Measurements from ENCODE around the gene ZFP1. TPM values are rescaled to one million over a fixed set of nuclear protein-coding genes. Genes with fewer than 3 reads are reported as not detected.
A peak's percentile ranks its signal among the peaks of the same experiment; 100 is the strongest.

ZFP1 gene
- total and polyA plus RNA-seq, 2 experiments from 2014 or later: 4.8 to 12.5 TPM

- H2AFZ ChIP-seq: no peak within 1 kb of the TSS
- peak within 1 kb of the TSS; percentile 29 for H3K27ac ChIP-seq (ENCODE audit: low read depth)
- H3K4me3 Mint-ChIP-seq: peak within 1 kb of the TSS; percentile 50
- peak within 1 kb of the TSS; percentile 85 for H3K27ac Mint-ChIP-seq
- no peaks in the 10 kb centered on the region for H3K27me3 ChIP-seq (ENCODE audit: insufficient read depth)
- peak within 1 kb of the TSS; percentile 73 for H3K4me2 ChIP-seq
- peaks cover 15% of the 10 kb centered on the region; the same call in 2 of the 3 replicates for H3K36me3 Mint-ChIP-seq (ENCODE audit: low read depth)
- H3K79me2 ChIP-seq (replicated peaks; ENCODE audit: insufficient read depth): no peaks in the 10 kb centered on the region
- peaks cover 46% of the 10 kb centered on the region for H3K4me1 Mint-ChIP-seq
- peaks cover 6% of the 10 kb centered on the region for H3K36me3 ChIP-seq (ENCODE audit: insufficient read depth)
- H3K9me3 Mint-ChIP-seq: peaks cover 27% of the 10 kb centered on the region
- peak within 1 kb of the TSS; percentile 45; the same call in 1 of the 2 replicates for H3K4me3 ChIP-seq
- DNase-seq (ENCODE audit: low spot score): peak; percentile 78
- no peaks in the 10 kb centered on the region for H4K20me1 ChIP-seq (replicated peaks; ENCODE audit: insufficient read depth)
- H3K4me1 ChIP-seq (ENCODE audit: insufficient read depth): peaks cover 42% of the 10 kb centered on the region
- H3F3A ChIP-seq (replicated peaks; ENCODE audit: low read depth): no peaks in the 10 kb centered on the region
- H3K27me3 Mint-ChIP-seq (ENCODE audit: insufficient read depth, low read depth, poor library complexity): peaks cover 16% of the 10 kb centered on the region
- TF ChIP-seq ZNF331 (CRISPR knock-in tag; IDR thresholded peaks at IDR 0.05; ENCODE audit: low read depth): no peak
- peak; percentile 69 for TF ChIP-seq POLR2AphosphoS5 (IDR thresholded peaks at IDR 0.05; ENCODE audit: low read depth)
- H3K9me2 ChIP-seq (ENCODE audit: insufficient read depth): no peaks in the 10 kb centered on the region
- ATAC-seq: peak; percentile 79
Measured at GRCh38 chr16:75116081-75116910, 32.0 kb upstream of the ZFP1 start, which contains the start of gene LDHD. LDHD (minus strand) TSS chr16:75116780; CDS start chr16:75116720, 60 bp downstream.

DNA sequence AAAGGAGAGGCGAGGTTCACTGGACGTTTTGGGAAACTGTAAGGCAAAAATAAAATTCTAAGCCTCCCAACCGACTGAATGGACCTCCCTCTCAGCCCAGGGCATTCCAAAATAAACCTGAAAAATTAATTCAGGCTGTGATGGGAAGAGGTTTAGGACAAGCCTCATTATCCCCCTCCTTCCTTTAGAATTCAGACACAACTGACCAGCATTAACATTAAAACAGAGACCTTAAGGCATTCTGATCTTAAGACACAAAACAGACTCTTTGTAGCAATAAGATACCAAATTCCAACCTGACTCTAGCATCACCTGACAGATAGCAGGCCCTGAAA, 31.4 kb upstream of the ZFP1 start:
- peaks cover 33% of the 10 kb centered on the region for H3K9me3 Mint-ChIP-seq
- peaks cover 13% of the 10 kb centered on the region for H3K27me3 Mint-ChIP-seq (ENCODE audit: insufficient read depth, low read depth, poor library complexity)
- Histone ChIP-seq H3K9me2 (ENCODE audit: insufficient read depth) (no peaks in the 10 kb centered on the region), H2AFZ (no peak overlapping the region), H3K4me2 (peak overlapping the region; percentile 73), H3K4me1 (ENCODE audit: insufficient read depth) (peaks cover 38% of the 10 kb centered on the region), H3K36me3 (ENCODE audit: insufficient read depth) (peaks cover 10% of the 10 kb centered on the region), H3K27ac (ENCODE audit: low read depth) (peak overlapping the region; percentile 29), H3F3A (replicated peaks; ENCODE audit: low read depth) (no peaks in the 10 kb centered on the region), H4K20me1 (replicated peaks; ENCODE audit: insufficient read depth) (no peaks in the 10 kb centered on the region), H3K27me3 (ENCODE audit: insufficient read depth) (no peaks in the 10 kb centered on the region), H3K4me3 (peak overlapping the region; percentile 45; the same call in 1 of the 2 replicates), H3K79me2 (replicated peaks; ENCODE audit: insufficient read depth) (no peaks in the 10 kb centered on the region)
- H3K4me3 Mint-ChIP-seq: peak overlapping the region; percentile 50; the same call in 2 of the 3 replicates
- H3K4me1 Mint-ChIP-seq: peaks cover 40% of the 10 kb centered on the region
- DNase-seq (ENCODE audit: low spot score): no peak
- peaks cover 19% of the 10 kb centered on the region; the same call in 2 of the 3 replicates for H3K36me3 Mint-ChIP-seq (ENCODE audit: low read depth)
- peak; percentile 4; the same call in 2 of the 3 replicates for ATAC-seq
- no peak for TF ChIP-seq CREB1 (CRISPR knock-in tag; IDR thresholded peaks at IDR 0.05; ENCODE audit: low read depth)
- no peak for TF ChIP-seq EZH2phosphoT487 (IDR thresholded peaks at IDR 0.05; ENCODE audit: unreplicated experiment)
- no peak for TF ChIP-seq ETS1 (IDR thresholded peaks at IDR 0.05)
- TF ChIP-seq, protein P1, sequence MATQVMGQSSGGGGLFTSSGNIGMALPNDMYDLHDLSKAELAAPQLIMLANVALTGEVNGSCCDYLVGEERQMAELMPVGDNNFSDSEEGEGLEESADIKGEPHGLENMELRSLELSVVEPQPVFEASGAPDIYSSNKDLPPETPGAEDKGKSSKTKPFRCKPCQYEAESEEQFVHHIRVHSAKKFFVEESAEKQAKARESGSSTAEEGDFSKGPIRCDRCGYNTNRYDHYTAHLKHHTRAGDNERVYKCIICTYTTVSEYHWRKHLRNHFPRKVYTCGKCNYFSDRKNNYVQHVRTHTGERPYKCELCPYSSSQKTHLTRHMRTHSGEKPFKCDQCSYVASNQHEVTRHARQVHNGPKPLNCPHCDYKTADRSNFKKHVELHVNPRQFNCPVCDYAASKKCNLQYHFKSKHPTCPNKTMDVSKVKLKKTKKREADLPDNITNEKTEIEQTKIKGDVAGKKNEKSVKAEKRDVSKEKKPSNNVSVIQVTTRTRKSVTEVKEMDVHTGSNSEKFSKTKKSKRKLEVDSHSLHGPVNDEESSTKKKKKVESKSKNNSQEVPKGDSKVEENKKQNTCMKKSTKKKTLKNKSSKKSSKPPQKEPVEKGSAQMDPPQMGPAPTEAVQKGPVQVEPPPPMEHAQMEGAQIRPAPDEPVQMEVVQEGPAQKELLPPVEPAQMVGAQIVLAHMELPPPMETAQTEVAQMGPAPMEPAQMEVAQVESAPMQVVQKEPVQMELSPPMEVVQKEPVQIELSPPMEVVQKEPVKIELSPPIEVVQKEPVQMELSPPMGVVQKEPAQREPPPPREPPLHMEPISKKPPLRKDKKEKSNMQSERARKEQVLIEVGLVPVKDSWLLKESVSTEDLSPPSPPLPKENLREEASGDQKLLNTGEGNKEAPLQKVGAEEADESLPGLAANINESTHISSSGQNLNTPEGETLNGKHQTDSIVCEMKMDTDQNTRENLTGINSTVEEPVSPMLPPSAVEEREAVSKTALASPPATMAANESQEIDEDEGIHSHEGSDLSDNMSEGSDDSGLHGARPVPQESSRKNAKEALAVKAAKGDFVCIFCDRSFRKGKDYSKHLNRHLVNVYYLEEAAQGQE (IDR thresholded peaks at IDR 0.05; ENCODE audit: unreplicated experiment): no peak
- TF ChIP-seq STAT1 (IDR thresholded peaks at IDR 0.05; ENCODE audit: unreplicated experiment): no peak
- TF ChIP-seq EZH2 (IDR thresholded peaks at IDR 0.05; ENCODE audit: low read depth, unreplicated experiment): no peak
- no peak for TF ChIP-seq POLR2AphosphoS5 (IDR thresholded peaks at IDR 0.05; ENCODE audit: low read depth)
- TF ChIP-seq ZNF114 (CRISPR knock-in tag; IDR thresholded peaks at IDR 0.05): no peak
- H3K27ac Mint-ChIP-seq: peak overlapping the region; percentile 60; the same call in 1 of the 2 replicates
